GM21723 (cell line): ENCODE results near the gene ETS1.

Source experiments
- ATAC-seq: cut with Tn5 transposase; IDR thresholded peaks from one replicate; pipeline ENCODE4 v1.9.1; 2021; ENCODE audit warnings: mild to moderate bottlenecking, moderate library complexity; ENCODE audit not compliant: unreplicated experiment

Gene ETS1

GRCh38 chr11:128596250-128596649 is 8.9 kb upstream of the ETS1 start:
- no peak for ATAC-seq

DNA sequence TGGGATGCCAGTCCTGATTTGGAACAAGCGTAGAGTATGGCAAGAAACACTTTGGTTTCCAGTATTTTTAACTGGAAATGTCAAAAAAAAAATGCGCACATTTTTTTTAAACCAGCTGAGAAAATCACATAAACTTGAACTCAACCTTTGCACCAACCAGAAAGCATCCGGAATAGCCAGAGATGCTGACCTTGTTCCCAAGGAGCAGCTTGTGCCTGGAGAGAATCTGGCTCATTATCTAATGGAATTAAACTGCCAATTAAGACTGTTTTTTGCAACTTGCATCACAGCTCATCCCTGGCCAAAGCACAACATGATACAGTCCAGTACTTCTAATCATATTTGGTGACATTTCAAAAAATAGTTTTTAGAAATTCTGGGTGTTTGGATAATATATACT is 8.4 kb upstream of the ETS1 start:
- ATAC-seq: no peak

DNA sequence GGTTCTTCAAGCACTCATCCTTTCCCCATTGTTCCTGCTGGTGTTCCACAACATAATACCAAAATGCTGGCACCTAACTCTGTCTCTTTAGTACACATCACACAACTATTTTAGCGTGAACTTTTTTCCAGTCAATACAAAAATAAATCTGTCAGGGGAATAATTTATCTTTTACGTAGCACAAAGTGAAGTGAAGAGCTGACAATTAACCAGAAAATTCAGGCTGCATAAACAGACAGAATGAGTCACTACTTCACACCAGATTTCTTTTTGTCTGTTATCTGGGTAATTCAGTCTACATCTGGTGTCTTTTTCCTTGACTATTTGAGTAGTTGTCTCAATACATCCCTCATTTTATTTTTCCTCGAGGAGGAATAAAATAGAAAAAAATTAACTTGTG is 7.9 kb upstream of the ETS1 start:
- ATAC-seq: no peak

DNA sequence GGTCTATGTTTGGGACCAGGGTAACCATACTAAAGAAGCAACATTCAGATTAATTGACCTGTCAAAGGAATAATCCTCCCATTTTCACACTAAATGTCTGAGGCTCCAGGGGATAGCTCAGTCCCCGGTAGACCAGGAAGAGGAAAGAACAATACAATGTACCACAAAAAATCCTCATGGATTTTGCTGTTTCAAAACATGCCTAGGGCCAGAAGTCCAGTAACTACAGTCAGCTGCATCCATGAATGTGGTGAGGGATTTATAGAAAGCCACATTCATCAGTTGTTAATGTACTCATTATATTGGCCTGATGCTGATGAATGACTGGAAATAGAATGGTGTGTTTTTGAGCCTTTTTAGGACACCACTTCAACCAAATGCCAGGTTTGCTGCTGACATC is 6.9 kb upstream of the ETS1 start:
- ATAC-seq: no peak

GRCh38 chr11:128593281-128593680 is 5.9 kb upstream of the ETS1 start:
- no peak for ATAC-seq

DNA sequence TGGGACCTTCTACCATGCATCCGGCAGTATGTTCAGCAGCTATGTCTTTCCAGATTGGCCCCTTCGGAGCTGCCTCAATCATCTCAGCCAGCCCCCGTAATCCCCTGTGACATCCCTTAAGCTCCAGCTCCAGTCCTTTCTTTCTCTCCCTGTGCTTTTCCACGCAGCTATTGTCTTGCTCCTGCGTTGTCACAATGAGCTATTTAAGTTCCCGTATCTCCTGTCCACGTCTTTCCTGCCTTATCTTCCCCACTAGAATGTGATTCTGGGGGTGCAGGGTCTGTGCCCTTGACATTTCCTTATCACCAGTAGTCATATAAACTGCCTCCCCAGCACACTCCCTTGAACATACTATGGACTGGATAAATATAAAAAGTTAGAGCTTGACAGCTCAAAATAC is 5.1 kb upstream of the ETS1 start:
- no peak for ATAC-seq

GRCh38 chr11:128590587-128590986 is 3.2 kb upstream of the ETS1 start:
- ATAC-seq: no peak

GRCh38 chr11:128589998-128590397 is 2.6 kb upstream of the ETS1 start:
- no peak for ATAC-seq

DNA sequence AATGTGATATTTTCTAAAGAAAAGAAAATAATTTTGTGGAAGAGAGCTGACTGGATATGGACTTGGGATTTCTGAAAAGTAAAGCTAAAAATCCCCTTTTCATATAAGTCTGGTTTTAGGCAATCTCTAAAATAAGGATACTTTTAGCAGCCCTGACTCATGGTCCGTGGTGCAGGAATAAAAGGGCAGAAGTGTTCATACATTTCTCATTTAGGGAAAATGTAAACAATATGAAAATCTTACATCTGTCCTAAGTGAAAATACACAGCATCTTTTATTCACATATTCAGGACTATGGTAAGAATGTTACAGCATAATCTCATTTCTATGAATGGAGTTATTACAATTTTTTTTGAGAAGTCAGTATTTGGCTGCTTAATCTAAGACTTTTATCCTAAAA is 735 bp upstream of the ETS1 start:
- no peak for ATAC-seq

DNA sequence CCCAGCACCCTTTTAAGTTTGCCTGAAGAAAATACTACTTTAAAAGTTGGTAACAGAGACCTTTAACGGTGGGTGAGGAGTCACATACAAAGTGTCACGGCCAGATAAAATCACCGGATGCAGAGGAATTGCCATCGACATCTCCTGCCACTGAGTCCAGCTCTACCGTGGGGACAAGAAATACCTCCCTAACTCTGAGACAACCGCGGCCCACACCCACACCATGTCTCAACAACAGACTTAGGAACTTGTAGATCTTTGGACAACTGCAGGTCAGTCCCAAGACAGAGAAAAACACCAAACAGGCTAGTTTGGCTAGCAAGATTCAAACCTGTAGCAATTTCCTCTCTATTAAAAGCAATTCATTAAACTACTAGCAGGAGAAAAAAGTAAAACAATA is 669 bp downstream of the ETS1 start:
- ATAC-seq: no peak

- no peak for ATAC-seq
These were observed 1.7 kb downstream of the ETS1 start for GRCh38 chr11:128585498-128586238.

DNA sequence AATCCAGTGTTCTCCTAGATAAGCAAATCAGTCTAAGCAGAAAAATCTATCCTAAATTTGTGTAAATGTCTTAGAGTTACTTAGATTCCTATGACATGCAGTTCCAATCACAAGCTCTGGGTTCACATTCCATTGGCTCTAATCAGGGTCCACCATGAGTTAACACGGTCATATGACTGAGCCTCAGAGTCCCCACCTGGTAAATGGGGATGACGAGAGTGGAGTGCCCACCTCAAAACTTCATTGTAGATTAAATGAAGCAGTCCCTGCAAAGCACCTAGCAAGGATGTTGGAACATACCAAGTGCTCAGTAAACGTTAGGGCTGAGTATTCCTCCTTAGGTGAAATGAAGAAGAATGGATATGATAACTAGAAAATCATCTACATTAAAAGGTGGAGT is 3.1 kb downstream of the ETS1 start:
- ATAC-seq: no peak

DNA sequence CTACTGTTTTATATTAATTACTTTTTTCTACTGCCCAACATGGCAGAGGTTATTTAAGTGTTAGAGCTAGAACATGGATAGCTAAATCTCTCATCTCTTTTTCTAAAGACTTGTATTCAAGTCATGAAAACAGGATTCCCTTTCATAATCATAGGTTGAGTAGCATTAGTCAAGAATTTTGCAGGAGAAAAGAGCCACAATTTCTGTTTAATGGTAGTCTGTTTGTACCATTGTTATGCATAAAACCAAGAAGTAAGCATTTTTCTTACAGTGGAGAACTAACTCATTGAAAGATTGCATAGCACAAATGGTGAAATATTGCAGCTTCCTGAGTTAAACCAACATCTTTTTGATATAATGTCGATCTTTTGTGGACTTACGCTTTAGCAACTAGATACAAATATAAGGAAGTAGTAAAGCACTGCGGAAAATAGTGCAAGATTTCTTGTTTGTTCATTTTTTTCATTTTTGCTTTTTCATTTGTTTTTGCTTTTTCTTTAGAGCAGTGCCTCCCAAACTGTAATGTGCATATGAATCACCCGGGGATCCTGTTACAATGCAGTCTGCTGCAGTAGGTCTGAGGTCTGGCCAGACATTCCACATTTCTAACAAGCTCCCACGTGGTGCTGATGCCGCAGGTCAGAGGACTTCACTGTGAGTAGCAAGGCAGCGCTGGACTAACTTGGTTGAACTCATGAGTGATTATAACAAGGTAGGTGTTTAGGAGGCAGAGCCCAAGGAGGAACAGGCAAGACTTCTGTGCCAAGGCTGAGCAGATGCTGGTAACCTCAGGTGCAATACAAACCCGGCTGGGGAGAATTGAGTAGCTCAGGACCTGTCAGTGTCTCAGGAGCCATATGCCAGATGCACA is 4.6 kb downstream of the ETS1 start:
- ATAC-seq: no peak

GRCh38 chr11:128581561-128582272 is 5.6 kb downstream of the ETS1 start:
- no peak for ATAC-seq

- ATAC-seq: no peak
These were observed 6.7 kb downstream of the ETS1 start for GRCh38 chr11:128580612-128581011.

- peak; percentile 87 for ATAC-seq
These were observed 7.4 kb downstream of the ETS1 start for GRCh38 chr11:128579798-128580504.

GRCh38 chr11:128576555-128576954 is 10.8 kb downstream of the ETS1 start:
- no peak for ATAC-seq

GRCh38 chr11:128575961-128576350 is 11.4 kb downstream of the ETS1 start:
- no peak for ATAC-seq

DNA sequence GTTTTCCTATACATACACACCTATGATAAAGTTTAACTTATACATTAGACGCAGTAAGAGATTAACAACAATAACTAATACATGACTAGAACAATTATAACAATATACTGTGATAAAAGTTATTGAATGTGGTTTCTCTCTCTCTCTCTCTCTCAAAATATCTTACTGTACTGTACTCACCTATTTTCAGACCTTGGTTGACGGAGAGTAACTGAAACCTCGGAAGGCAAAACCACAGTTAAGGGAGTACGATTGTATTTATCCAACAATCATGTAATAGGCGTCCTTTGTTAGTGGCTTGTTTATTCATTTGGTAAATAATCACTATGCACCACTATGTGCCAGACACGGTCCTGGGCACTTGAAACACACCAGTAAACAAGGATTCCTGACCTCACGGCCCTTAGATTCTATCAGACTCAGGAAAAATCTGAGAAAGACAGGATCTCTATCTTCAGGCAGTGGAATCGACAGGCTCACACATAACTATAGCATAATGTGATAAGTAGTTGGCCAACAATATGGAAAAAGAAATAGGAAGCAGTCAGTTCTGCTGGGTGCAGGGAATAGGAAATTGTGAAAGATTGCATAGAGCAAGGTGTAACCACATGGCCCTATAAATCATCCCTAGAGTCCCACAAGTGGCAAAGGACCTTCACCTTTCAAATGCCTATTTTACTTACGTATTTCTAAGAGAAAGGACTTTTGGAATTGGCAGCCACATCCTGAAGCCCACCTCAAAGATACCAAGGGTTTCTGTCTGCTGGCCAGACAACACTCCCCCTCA is 12.0 kb downstream of the ETS1 start:
- no peak for ATAC-seq

DNA sequence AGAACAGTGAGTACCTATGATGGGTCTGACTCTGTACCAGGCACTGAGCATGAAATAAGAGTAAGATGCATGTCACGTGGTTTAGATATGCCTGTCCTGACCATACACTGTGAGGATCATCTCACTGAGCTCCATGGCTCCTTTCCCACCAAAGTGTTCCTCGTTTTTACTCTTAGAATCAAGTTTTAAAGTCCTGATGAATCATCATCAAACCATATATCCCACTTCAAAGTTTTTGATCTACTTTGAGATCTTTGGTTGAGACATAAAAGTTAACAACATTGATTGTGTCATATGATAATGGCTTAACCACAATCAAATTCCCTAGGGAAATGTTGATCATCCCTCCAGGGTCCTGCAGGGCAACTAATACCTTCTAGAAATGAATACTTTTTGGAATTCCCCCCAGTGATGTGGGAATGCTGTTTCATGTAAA is 12.8 kb downstream of the ETS1 start:
- no peak for ATAC-seq
